Mammary epithelial cell (primary cell): ENCODE data around the gene EXOG.

ENCODE experiments used
- CTCF ChIP-seq, 2 donors: IDR thresholded peaks in 1 of 2; conservative IDR thresholded peaks in 1 of 2; 2 replicates each; pipeline ENCODE4 v1.5.1; 2011 to 2012; ENCODE audit warnings: inconsistent platforms in 2 of 2, low read length in 2 of 2, mild to moderate bottlenecking in 2 of 2, control low read depth in 1 of 2, low read depth in 1 of 2; ENCODE audit not compliant: insufficient read depth in 1 of 2; ENCODE audit errors: extremely low read depth in 1 of 2
- EZH2 ChIP-seq: IDR thresholded peaks from 2 replicates; pipeline ENCODE4 v1.6.1; 2012; ENCODE audit warnings: low read length, inconsistent platforms, borderline replicate concordance

GRCh38 chr3:38459499-38460048 lies 36.6 kb upstream of the EXOG start:
- TF ChIP-seq CTCF (conservative IDR thresholded peaks at IDR 0.05 in 1 of 2, IDR thresholded peaks at IDR 0.05 in 1 of 2; ENCODE audit: extremely low read depth in 1 of 2, insufficient read depth in 1 of 2, low read depth in 1 of 2, low read length in 2 of 2) (no peak), EZH2 (no peak)
